ENCODE data around the gene ANKRD65.
"Not testable (repeated sequence)": the region's sequence is repeated elsewhere in the genome, so short reads cannot be mapped to it uniquely, and the experiment has no call there.

Gene ANKRD65

DNA sequence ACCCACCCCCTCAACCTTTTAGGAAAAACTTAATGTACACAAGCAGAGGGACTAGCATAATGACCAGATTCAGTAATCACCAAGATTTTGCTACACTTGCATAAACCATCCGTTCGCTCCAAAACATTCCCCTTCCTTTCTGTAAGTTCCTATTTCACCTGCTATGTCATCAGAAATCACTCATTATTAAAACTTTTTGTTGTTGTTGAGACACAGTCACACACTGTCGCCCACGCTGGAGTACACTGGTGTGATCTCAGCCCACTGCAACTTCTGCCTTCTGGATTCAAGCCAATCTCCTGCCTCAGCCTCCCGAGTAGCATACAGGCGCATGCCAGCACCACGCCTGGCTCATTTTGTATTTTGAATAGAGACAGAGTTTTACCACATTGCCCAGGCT is 17.4 kb downstream of the ANKRD65 start:
- DNase-seq (ENCODE audit: low read depth): no peak
- TF ChIP-seq, protein P1, sequence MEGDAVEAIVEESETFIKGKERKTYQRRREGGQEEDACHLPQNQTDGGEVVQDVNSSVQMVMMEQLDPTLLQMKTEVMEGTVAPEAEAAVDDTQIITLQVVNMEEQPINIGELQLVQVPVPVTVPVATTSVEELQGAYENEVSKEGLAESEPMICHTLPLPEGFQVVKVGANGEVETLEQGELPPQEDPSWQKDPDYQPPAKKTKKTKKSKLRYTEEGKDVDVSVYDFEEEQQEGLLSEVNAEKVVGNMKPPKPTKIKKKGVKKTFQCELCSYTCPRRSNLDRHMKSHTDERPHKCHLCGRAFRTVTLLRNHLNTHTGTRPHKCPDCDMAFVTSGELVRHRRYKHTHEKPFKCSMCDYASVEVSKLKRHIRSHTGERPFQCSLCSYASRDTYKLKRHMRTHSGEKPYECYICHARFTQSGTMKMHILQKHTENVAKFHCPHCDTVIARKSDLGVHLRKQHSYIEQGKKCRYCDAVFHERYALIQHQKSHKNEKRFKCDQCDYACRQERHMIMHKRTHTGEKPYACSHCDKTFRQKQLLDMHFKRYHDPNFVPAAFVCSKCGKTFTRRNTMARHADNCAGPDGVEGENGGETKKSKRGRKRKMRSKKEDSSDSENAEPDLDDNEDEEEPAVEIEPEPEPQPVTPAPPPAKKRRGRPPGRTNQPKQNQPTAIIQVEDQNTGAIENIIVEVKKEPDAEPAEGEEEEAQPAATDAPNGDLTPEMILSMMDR (IDR thresholded peaks at IDR 0.05; ENCODE audit: low read depth, low read length, missing control alignments): no peak
- in situ Hi-C loops (cut with HindIII; ENCODE audit: low sequenced_read_pairs): no loop called here
- no peak overlapping the region for H3K4me3 ChIP-seq (ENCODE audit: low read depth, low read length)

DNA sequence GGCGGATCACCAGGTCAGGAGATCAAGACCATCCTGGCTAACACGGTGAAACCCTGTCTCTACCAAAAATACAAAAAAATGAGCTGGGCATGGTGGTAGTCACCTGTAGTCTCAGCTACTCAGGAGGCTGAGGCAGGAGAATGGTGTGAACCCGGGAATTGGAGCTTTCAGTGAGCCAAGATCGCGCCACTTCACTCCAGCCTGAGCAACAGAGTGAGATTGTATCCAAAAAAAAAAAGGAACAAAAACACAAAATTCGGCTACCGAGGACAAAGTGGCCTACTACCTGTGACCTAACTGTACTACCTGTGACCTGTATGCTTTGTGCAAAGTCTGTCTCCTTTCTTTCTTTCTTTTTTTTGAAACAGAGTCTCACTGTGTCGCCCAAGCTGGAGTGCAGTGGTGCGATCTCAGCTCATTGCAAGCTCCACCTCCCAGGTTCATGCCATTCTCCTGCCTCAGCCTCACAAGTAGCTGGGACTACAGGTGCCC is 18.1 kb downstream of the ANKRD65 start:
- DNase-seq (ENCODE audit: low read depth); in situ Hi-C loops (cut with HindIII; ENCODE audit: low sequenced_read_pairs); H3K4me3 ChIP-seq (ENCODE audit: low read depth, low read length): not testable (repeated sequence)

DNA sequence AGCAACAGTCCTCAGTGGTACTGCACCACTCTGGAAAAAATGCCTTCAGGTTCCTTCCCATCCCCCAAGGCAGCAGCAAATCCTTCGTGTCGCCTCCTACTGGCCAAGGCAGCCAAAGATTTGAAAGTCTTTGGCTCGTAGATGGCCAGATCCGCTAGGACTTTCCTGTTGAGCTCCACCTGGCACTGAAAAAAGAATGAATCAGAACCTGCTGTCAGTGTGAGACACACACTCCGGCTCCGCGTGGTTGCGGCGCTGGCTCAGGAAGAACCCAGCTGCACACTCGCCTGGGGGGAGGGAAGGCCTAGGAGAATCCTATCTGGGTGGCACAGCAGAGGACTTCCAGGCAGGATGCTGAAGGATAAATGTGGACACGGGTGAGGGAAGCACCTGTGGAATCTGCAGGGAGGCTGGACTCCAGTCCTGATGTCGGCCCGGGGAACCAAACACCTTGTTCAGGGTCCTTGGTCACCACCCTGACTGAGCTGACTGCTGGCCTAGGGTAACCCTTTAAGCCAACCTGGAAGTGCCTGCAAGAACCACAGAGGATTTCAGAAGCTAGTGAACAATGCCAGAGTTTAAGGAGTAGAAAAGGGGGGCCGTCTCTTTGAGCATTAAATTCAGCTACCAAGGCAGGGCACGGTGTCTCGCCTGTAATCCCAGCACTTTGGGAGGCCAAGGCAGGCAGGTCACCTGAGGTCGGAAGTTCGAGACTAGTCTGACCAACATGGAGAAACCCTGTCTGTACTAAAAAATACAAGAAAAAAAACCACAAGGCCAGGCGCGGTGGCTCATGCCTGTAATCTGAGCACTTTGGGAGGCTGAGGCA is 18.8 kb downstream of the ANKRD65 start:
- no peak for DNase-seq (ENCODE audit: low read depth)
- TF ChIP-seq, protein P1 (IDR thresholded peaks at IDR 0.05; ENCODE audit: low read depth, low read length, missing control alignments): peak; percentile 76
- no peak overlapping the region for H3K4me3 ChIP-seq (ENCODE audit: low read depth, low read length)
- in situ Hi-C loops (cut with HindIII; ENCODE audit: low sequenced_read_pairs): no loop called here

DNA sequence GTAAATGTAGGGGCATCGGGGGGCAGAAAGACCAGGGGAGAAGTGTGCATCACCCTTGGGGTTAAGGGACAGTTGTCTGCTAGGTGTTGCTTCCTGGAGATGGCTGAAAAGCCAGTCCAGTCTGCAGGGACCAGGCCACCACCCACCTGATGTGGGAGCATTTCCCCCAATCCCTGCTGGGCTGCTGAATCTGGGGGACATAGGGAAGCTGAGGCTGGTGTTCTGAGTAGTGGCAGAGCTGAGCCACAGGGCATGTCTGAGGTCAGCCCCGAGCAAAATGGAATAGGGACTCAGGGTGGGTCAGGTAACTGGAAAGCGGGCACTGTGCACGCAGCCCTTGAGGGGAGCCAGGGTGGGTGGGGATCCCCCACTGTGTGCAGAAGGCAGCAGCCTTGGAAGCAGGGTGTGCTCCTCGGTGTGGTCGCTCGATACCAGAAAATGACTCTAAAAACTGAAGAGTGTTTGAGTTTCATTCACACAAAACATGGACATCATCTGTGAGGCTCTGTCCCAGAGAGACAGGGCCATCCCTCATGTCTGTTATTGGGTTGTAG is 19.5 kb downstream of the ANKRD65 start:
- H3K4me3 ChIP-seq (ENCODE audit: low read depth, low read length): no peak overlapping the region
- in situ Hi-C loops (cut with HindIII; ENCODE audit: low sequenced_read_pairs): no loop called here
- TF ChIP-seq, protein P1 (IDR thresholded peaks at IDR 0.05; ENCODE audit: low read depth, low read length, missing control alignments): no peak
- DNase-seq (ENCODE audit: low read depth): no peak

DNA sequence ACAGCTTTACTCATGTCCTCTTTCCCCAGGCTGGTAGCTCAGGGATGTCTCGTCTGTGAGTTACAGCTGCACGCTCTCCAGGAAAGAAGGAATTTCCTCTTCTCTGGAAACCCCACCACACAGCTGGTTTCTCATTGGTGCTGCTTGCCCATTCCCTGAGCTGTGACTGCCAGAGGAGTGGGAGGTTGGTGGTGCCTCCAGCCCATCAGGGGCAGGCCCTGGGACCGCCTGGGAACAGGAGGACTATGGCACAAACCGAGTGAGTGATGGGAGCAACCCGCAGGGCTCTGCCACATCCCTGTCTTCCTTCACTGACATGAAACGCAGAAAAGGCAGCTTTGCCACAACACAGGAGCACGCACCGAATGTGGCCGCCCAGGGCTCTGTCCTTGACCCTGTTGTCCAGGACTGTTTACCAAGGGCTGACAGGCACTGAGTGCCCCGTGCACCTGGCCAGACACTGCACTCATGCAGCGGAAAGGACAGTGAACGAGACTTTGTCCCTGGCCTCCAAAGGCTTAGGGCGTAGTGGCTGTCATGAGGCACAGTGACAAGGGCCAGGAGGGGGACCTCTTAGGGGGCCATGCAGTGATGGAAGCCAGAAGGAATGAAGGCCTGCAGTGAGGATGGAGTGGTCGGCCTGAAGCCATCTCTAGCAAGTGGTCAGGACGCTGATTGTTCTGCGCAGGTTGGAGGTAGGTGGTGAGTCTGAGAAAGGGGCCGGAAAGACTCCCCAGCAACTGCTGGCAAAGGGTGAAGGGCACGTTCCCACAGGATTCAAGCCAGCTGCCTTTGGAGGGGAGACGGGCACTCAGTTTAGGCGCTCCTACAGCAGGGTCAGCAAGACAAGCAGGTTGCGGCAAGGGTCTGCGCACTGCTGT is 20.3 kb downstream of the ANKRD65 start:
- in situ Hi-C loops (cut with HindIII; ENCODE audit: low sequenced_read_pairs): no loop called here
- no peak for DNase-seq (ENCODE audit: low read depth)
- peak overlapping the region; percentile 97 for H3K4me3 ChIP-seq (ENCODE audit: low read depth, low read length)
- TF ChIP-seq, protein P1 (IDR thresholded peaks at IDR 0.05; ENCODE audit: low read depth, low read length, missing control alignments): no peak

DNA sequence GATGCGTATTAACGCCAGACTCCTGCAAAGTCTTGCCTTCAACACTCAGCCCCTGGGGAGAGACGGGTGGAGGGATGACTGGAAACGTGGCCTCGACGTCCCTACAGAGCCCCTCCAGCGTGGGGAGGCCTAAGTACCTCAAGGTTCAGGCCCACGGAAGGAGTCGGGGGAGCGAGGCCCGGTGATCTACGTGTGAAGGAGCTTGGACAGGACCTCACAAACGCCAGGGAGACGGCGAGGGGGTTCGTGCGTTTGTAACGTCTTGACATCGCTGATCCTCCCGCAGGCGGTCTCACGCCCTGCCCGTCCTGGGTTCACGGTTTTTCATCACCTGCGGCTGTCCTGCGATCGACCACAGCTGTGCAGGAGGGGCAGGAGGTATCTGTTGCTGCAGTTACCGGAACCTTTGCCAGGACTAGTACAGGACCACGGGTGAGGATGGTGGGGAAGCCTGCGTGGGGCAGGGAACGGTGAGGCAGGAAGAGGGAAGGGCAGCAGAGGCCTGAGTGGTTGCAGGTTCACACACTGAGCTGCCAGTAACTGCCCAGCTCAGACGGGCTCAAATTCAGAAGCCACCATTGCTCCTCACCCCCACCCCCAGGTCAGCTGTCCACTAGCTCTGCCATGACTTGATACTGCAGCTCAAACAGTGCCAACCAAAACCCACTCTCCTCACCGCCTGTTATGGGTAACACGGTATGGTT is 21.1 kb downstream of the ANKRD65 start:
- in situ Hi-C loops (cut with HindIII; ENCODE audit: low sequenced_read_pairs): no loop called here
- peak overlapping the region; percentile 97 for H3K4me3 ChIP-seq (ENCODE audit: low read depth, low read length)
- no peak for DNase-seq (ENCODE audit: low read depth)
- TF ChIP-seq, protein P1 (IDR thresholded peaks at IDR 0.05; ENCODE audit: low read depth, low read length, missing control alignments): no peak

All from astrocyte of the cerebellum (primary cell).